ENCODE results near the gene ANKRD37.

ANKRD37 gene

GRCh38 chr4:185435466-185435865 is 38.8 kb downstream of the ANKRD37 start:
- H3K36me3 ChIP-seq (replicated peaks; ENCODE audit: insufficient read depth, low read length): no peaks in the 10 kb centered on the region
- H3K4me2 ChIP-seq (ENCODE audit: low read depth, low read length): no peak overlapping the region
- no peak overlapping the region for H3K27ac ChIP-seq (ENCODE audit: low read length)

DNA sequence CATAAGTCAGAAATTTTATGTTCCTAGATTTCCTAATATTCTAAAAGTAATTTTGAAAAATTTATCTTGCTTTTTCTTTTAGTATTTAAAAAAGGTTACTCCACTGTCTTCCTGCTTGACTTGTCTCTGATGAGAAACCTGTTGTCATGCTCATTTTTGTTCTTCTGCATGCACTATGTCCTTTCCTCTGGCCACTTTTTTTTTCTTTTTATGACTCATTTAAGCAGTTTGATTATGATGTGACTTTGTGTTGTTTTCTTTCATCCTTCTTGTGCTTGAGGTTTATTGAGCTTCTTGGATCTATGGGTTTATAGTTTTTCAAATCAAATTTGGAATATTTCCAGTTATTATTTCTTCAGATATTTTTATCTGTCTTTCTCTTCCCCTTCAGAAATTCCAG is 41.2 kb downstream of the ANKRD37 start:
- Histone ChIP-seq H3K9me3 (replicated peaks; ENCODE audit: insufficient read depth, low read length) (no peaks in the 10 kb centered on the region), H3F3A (ENCODE audit: insufficient read depth, low read length) (no peaks in the 10 kb centered on the region), H3K27ac (ENCODE audit: low read length) (no peak overlapping the region), H2AFZ (ENCODE audit: low read length) (no peak overlapping the region), H3K4me1 (ENCODE audit: low read length) (no peaks in the 10 kb centered on the region), H3K36me3 (replicated peaks; ENCODE audit: insufficient read depth, low read length) (no peaks in the 10 kb centered on the region), H3K79me2 (ENCODE audit: low read length) (no peaks in the 10 kb centered on the region), H3K9me2 (replicated peaks; ENCODE audit: insufficient read depth, low read length) (no peaks in the 10 kb centered on the region), H3K27me3 (replicated peaks; ENCODE audit: insufficient read depth, low read length) (no peaks in the 10 kb centered on the region), H3K4me3 (ENCODE audit: low read length) (no peak overlapping the region), H3K9ac (ENCODE audit: low read length) (no peak overlapping the region), H4K20me1 (ENCODE audit: insufficient read depth, low read length) (no peaks in the 10 kb centered on the region), H3K4me2 (ENCODE audit: low read depth, low read length) (no peak overlapping the region)
- no peak for DNase-seq
- TF ChIP-seq CTCF (IDR thresholded peaks at IDR 0.05; ENCODE audit: low read length): no peak
- TF ChIP-seq EZH2 (optimal IDR thresholded peaks at IDR 0.05; ENCODE audit: low read depth, low read length): no peak
- TF ChIP-seq EZH2phosphoT487 (IDR thresholded peaks at IDR 0.05; ENCODE audit: low read length): no peak

More at GRCh38 chr4:185435466-185435865, 38.8 kb downstream of the ANKRD37 start:
- H3K9ac ChIP-seq (ENCODE audit: low read length): no peak overlapping the region
- H3K79me2 ChIP-seq (ENCODE audit: low read length): no peaks in the 10 kb centered on the region
- H3K4me3 ChIP-seq (ENCODE audit: low read length): no peak overlapping the region
- H4K20me1 ChIP-seq (ENCODE audit: insufficient read depth, low read length): no peaks in the 10 kb centered on the region
- H2AFZ ChIP-seq (ENCODE audit: low read length): no peak overlapping the region
- DNase-seq: no peak
- H3K4me1 ChIP-seq (ENCODE audit: low read length): no peaks in the 10 kb centered on the region
- no peaks in the 10 kb centered on the region for H3K9me3 ChIP-seq (replicated peaks; ENCODE audit: insufficient read depth, low read length)
- no peaks in the 10 kb centered on the region for H3K9me2 ChIP-seq (replicated peaks; ENCODE audit: insufficient read depth, low read length)
- no peaks in the 10 kb centered on the region for H3K27me3 ChIP-seq (replicated peaks; ENCODE audit: insufficient read depth, low read length)
- H3F3A ChIP-seq (ENCODE audit: insufficient read depth, low read length): no peaks in the 10 kb centered on the region
- TF ChIP-seq CTCF (IDR thresholded peaks at IDR 0.05; ENCODE audit: low read length) (no peak), EZH2 (optimal IDR thresholded peaks at IDR 0.05; ENCODE audit: low read depth, low read length) (no peak), EZH2phosphoT487 (IDR thresholded peaks at IDR 0.05; ENCODE audit: low read length) (no peak)

DNA sequence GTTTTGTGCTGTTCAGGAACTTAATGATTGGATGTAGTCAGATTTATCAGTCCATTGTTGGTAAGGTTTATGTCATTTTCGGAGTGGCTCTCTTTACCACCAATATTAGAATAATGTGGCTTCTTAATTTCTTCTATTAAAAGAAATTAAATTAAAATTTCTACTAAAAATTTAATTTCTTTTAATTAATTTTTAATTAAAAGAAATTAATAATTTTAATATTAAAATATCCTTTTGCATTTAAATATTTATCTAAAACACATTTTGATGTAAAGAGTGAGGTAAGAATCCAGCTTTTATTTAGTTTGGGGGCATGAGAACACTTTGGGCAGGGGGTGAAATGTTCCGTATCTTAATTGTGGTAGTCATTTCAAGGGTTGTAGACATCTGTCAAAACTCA is 44.8 kb downstream of the ANKRD37 start:
- Histone ChIP-seq H3K36me3 (replicated peaks; ENCODE audit: insufficient read depth, low read length) (no peaks in the 10 kb centered on the region), H4K20me1 (ENCODE audit: insufficient read depth, low read length) (no peaks in the 10 kb centered on the region), H2AFZ (ENCODE audit: low read length) (no peak overlapping the region), H3K27ac (ENCODE audit: low read length) (no peak overlapping the region), H3K4me1 (ENCODE audit: low read length) (no peaks in the 10 kb centered on the region), H3K9me3 (replicated peaks; ENCODE audit: insufficient read depth, low read length) (no peaks in the 10 kb centered on the region), H3K79me2 (ENCODE audit: low read length) (no peaks in the 10 kb centered on the region), H3F3A (ENCODE audit: insufficient read depth, low read length) (no peaks in the 10 kb centered on the region), H3K9ac (ENCODE audit: low read length) (no peak overlapping the region), H3K9me2 (replicated peaks; ENCODE audit: insufficient read depth, low read length) (no peaks in the 10 kb centered on the region), H3K4me2 (ENCODE audit: low read depth, low read length) (no peak overlapping the region), H3K27me3 (replicated peaks; ENCODE audit: insufficient read depth, low read length) (no peaks in the 10 kb centered on the region), H3K4me3 (ENCODE audit: low read length) (no peak overlapping the region)
- TF ChIP-seq EZH2phosphoT487 (IDR thresholded peaks at IDR 0.05; ENCODE audit: low read length): no peak
- no peak for TF ChIP-seq CTCF (IDR thresholded peaks at IDR 0.05; ENCODE audit: low read length)
- no peak for TF ChIP-seq EZH2 (optimal IDR thresholded peaks at IDR 0.05; ENCODE audit: low read depth, low read length)
- no peak for DNase-seq

Measured in MM.1S (cell line).